GM11168 (cell line): ENCODE measurements around the gene TMEM200C.

Experiments used
- in situ Hi-C: fragments of 300-500 bp; cut with MboI; formaldehyde crosslinking; loops from one replicate; pipeline ENCODE4 v1.12.0; 2022; ENCODE audit warnings: low sequenced_read_pairs; ENCODE audit not compliant: unreplicated experiment

TMEM200C gene

DNA sequence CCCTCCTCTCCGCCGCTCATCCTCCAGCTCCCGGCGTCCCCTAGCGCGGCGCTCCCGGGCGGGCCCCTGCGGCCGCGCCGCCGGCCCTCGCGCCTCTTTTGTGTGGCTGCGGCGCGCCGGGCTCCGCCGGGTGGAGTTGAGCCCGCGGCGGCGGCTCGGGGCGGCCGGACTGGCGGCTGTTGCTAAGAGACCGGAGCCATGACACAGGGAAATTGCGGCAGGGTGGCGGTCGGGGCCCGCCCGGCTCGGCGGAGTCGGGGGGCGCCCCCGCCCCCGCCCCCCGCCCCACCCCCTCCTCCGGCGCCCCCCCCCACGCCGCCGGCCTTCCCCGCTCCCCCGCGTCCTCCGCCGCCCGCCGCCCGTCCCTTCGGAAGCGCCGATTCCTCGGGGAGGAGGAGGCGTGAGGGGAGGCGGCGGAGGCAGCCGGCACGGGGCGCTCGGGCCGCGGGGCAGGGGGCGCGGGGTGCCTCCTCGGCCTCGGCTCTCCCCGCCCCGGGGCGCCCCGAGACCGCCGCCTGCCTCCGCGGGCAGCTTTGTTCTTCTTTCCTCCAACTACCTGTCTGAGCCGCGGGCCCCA lies at the start of gene TMEM200C:
TSS of gene TMEM200C (minus strand) at position 224 of the 577 bp plus-strand sequence. CDS start 3,459 bp downstream, outside the sequence.
- in situ Hi-C loops = loop anchor here (25.0 kb wide), 1 partner anchor 317 kb away; no protein-coding TSS in a partner anchor

DNA sequence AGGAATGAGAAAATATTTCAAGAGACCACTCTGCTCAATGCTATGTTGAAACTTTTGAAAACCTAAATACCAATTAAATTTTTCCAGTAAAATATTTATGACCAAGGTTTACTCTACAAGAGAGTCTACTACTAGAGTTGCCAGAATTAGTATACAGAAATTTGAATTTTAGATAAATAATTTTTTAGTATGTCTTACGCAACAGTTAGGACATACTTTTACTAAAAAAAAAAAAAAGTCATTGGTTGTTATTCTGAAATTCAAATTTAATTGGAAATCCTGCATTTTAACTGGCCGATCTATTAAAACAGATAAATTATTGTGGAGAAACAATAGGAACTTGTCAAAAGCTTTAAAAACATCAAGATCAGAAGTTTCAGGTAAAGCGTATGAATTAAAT lies 49.1 kb upstream of the TMEM200C start:
- in situ Hi-C loops = no loop called here

DNA sequence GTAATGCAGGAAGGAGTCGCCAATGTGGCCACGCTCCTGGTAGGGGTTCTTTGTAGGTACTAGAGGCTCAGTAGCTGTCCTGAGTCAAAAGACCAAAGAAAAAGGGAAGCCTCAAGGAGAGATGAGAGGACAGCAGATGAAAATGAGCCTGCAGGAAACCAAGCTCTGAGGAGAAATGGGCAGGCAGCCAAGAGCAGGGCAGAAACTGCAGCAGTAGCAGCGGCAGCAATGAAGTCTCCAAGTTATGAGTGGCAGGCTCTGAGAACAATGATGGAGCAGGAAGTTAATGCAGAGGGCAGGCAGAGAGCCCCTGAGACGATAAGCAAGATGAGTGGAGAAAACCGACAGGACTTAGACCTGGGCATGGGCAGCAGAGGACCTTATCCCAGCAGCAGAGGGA lies 48.2 kb upstream of the TMEM200C start:
- in situ Hi-C loops = no loop called here

- in situ Hi-C loops = no loop called here
Observed at GRCh38 chr18:5942591-5942990, 47.3 kb upstream of the TMEM200C start.

DNA sequence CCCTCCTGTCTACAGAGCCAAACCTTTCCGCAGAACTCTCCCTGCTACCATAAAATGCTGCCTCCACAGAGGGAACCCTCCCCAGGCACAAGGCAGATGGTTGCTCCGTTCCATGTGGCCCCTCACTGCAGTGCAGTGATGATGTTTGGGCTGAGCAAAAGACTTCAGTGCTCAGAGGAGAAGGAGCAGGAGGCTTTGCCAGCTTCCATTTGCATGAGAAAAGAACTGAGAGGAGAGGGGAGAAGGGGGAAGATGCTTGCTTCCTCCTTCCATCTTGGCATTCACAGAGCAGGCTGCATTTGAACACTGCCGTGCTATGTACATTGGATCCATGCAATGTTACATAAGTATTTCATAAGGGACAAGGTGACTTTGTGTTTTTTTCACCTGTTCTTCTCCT lies 46.6 kb upstream of the TMEM200C start:
- in situ Hi-C loops = no loop called here

- in situ Hi-C loops = no loop called here
Observed at GRCh38 chr18:5939801-5940667, 44.7 kb upstream of the TMEM200C start.

DNA sequence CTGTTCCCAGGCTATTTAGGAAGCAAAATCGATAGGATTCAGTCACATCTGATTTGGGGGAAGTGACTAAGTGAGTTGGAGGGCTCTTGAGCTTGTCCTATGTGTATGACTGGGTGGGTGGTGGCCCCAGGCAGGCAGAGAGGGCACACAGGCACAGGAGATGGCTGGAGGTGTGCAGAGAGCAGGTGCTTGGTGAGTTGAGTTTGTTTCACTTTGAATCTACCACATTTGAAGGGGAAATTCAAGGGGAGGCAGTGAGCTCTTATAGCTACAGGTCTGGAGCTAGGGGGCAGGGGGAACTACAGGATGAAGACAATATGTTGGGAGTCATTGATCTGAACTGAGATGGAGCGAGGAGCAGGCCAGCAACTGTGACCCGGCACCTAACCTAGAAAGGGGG lies 42.5 kb upstream of the TMEM200C start:
- in situ Hi-C loops = no loop called here

DNA sequence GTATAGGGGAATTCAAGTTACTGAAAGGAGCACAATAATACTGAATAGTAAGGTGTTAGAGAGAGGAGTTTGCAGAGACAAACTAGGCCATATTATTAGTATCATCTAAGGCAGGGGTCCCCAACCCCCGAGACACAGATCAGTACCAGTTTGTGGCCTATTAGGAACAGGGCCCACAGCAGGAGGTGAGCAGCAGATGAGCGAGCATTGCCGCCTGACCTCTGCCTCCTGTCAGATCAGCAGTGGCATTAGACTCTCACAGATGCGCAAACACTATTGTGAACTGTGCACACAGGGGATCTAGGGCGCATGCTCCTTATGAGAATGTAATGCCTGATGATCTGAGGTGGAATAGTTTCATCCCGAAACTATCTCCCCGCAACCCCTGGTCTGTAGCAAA lies 41.8 kb upstream of the TMEM200C start:
- in situ Hi-C loops = no loop called here

GRCh38 chr18:5930789-5931188 lies 35.5 kb upstream of the TMEM200C start:
- in situ Hi-C loops = no loop called here

GRCh38 chr18:5918205-5918858 lies 23.0 kb upstream of the TMEM200C start:
- in situ Hi-C loops = no loop called here

GRCh38 chr18:5914951-5915350 lies 19.6 kb upstream of the TMEM200C start:
- in situ Hi-C loops = no loop called here

DNA sequence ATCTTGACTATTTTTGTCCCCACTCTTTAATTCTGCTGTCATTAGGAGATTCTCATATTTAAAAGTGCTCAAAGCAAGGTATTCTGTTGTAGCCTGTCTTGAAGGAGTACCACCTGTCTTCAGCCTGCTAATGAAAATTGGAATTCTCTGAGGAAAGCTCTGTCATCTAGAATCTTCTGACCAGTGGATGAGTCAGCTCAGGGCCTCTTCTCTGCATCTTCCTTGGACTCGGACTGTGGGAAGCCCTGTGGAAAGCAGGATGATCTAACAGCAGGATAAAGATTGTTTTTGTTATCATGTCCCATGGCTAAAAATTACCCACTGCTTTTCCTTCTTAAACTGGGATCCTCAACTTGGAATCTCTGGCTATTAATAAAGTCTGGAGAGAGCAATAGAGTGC lies 18.7 kb upstream of the TMEM200C start:
- in situ Hi-C loops = no loop called here

GRCh38 chr18:5912566-5912965 lies 17.2 kb upstream of the TMEM200C start:
- in situ Hi-C loops = no loop called here

- in situ Hi-C loops = no loop called here
Observed at GRCh38 chr18:5909125-5909524, 13.8 kb upstream of the TMEM200C start.

GRCh38 chr18:5903386-5903785 lies 8.1 kb upstream of the TMEM200C start:
- in situ Hi-C loops = no loop called here

GRCh38 chr18:5900262-5900661 lies 4.9 kb upstream of the TMEM200C start:
- in situ Hi-C loops = no loop called here

DNA sequence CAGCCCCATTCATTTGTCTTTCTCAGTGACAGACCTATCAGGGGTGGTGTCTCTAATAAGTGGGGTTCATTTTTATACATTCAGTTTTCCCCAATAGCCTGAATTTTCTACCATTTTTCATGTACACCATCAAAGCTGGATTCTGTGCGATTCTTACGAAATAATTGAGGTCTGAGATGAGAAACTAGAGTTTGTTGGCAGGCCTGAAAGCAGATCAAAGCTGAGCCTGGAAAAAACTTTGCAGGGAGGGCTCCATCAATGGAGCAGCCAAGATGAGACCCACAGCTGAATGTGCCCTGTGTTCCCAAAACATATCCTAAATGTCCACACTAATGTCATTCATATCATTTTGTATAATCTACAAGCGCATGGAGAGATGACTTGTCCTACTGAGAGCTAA lies 4.5 kb upstream of the TMEM200C start:
- in situ Hi-C loops = loop anchor here (25.0 kb wide), 1 partner anchor 312 kb away; no protein-coding TSS in a partner anchor

DNA sequence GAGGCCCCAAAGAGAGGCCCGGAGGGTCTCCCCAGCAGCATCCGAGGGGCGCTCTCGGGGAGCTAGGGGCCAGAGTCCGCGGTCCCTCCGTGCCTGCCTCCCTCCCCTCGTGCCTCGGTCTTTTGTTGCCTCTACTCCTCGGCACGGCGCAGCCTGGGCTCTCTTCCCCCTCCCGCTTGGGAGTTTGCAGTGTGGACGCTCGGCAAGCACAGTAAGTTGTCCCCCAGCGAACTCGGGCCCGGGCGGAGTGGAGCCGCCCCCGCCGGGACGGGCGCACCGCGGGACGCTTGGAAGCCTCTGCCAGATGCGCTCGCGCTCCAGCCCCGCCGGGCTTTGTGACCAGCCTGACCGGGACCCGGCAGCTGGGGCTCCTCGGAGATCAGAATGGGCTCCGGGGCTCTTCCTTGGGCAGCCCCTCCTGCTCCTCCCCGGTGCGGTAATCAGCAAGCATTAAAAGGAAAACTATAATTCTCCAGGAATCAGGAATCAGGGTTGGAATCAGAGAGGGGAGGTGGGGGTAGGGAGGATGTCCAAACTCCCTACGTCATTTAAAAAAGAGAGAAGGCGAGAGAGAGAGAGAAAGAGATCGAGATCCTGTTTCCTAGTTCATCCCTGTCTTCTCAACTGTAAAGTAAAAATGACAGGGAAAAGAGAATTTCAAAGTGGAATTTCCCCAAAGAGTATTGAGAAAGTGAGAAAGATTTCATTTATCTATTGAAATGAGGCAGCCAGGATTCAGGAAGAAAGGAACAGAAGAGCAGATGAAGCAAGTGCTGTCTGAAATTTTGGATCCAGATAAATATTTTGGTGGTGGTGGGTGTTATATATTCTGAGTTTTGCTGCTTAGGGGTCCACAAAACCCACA lies 786 bp upstream of the TMEM200C start:
- in situ Hi-C loops = loop anchor here (25.0 kb wide), 1 partner anchor 316 kb away; no protein-coding TSS in a partner anchor

GRCh38 chr18:5894611-5895298 lies 567 bp downstream of the TMEM200C start:
- in situ Hi-C loops = loop anchor here (25.0 kb wide), 1 partner anchor 318 kb away; no protein-coding TSS in a partner anchor
